Raji (cell line): ENCODE results near the gene NPM3.

Experiments
- POLR2A ChIP-seq: IDR thresholded peaks from 2 replicates; pipeline ENCODE4 v1.6.1; 2011; ENCODE audit warnings: low read depth, low read length, control low read depth; ENCODE audit not compliant: insufficient read depth

The NPM3 gene

DNA sequence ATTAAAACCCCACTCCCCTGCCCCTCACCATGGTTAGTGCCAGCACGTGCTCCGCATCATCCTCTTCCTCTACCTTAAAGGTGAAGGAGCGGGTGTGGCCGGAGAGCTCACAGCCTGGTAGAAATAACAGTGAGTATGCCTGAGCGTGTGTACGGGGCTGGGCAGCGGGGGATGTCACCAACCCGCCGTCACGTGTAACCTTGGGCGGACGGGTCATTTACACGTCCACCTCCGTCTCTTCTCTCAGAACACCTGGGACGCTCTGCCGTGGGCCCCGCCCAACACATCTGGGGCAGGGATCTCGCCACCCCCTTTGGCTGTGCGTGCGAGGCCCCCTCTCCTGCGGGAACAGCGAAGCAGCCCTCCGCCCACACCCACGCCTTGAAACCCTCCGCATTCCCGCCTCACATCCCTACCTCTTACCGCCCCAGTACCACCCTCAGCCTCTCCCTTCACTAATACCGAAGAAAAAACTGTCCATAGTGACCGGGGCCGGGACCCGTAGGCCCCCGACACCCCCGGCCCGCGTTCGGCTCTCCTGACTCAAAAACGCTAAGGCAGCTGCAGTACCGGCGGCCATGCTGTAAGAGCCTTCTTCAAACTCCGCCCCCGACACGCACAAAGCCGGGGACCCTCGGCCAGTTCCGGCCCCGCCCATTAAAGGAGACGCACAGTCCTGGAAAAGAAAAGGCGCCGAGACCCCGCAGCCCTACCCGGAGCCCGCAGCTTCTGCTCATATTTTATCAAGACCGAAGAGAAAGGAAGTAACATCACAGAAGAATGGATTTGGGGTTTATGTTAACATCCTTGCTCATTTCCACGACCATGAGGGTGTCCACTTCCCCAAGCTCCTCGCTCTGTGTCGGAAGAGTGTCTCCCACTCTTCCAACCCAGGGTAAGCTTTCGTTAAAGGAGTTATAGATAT is at the start of gene NPM3:
NPM3 (minus strand) TSS at position 636 of the 925 bp plus-strand sequence; CDS start at position 580, 56 bp downstream.
- peak; percentile 68 for TF ChIP-seq POLR2A

DNA sequence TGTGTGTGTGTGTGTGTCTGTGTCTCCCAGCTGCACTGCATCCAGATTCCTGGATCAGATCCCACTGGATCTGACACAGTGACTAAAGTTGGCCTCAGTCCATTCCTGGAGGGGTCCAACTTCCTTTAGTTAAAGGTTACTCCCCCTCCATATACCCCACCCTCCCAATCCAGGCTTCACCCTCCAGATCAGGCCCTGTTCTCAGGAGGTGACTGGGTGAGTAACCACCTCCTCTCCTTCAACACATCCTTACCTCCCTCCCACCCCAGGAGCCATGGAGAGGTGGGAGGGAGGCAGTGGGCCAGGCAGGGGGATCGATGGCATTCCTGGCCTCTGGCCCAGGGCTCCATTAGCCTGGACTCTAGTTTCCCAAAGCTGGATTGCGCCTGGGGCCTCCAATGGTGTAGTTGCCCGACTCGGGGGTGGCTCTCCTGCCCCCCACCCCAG is 49.1 kb upstream of the NPM3 start:
- TF ChIP-seq POLR2A, result no peak

GRCh38 chr10:101831169-101831811 is 48.0 kb upstream of the NPM3 start:
- no peak for TF ChIP-seq POLR2A

GRCh38 chr10:101830322-101831168 is 47.3 kb upstream of the NPM3 start:
- TF ChIP-seq POLR2A, result peak; percentile 24

DNA sequence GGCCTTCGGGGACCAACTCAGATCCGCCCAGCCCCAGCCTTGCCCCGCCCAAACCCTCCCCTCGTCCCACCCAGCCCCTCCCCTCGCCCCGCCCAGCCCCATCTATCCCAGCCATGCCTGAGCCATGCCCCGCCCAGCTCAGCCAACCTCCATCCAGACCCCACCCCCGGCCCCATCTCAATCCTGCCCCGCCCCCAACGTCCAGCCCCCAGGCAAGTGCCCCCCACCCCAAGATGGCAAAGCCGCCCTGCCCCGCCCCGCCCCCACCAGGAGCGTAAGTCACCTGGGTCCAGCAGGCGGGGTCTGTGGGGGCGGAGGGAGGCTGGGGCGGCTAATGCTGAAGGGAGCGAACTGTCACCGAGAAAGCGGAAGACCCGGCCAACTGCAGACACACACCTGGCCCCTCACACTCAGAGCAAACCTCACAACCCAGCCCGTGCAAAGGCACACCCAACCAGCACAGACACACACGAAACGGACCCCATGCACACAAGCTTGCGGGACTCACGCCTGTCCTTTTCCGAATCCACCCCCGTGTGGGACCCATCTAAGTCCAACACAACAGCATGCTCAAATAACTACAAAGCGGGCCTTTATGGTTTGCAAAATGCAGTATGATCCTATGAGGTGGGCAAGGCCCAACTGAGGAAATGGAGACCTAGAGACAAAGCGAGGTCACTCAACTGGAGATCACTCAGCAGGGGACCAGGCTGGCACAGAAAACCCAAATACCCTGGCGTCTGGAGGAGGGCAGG is 46.5 kb upstream of the NPM3 start:
- peak; percentile 50 for TF ChIP-seq POLR2A

- TF ChIP-seq POLR2A, result no peak
Measured at GRCh38 chr10:101828766-101829551, 45.7 kb upstream of the NPM3 start.

GRCh38 chr10:101827919-101828600 is 44.8 kb upstream of the NPM3 start:
- no peak for TF ChIP-seq POLR2A

DNA sequence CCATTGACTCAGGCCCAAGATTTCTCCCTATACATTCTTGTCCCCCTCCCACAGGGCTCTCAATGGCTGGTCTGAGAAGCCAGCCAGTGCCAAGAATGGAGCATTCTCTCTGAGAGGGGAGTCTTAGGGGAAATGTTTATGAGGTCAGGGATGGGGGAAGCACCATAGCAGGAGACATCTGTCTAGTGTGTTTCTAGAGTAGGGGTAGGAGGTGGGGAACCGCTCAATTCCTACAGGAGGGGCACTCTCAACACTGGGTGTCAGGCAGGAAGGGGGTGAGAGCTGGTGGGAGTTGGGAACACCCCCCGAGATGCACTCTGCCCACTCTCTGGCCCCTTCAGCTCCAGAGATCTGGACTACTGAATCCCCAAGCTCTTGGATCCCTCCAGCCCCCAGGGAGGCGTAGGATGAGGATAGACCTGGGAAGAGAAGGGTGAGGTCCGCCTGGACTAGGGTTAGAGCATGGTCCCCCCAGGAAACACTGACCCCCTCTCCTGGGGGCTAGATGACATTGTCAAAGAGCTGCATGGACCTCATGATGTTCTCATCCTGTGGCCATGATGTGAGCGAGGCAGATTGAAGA is 43.7 kb upstream of the NPM3 start:
- TF ChIP-seq POLR2A, result no peak

GRCh38 chr10:101824736-101825135 is 41.5 kb upstream of the NPM3 start:
- no peak for TF ChIP-seq POLR2A

- TF ChIP-seq POLR2A, result no peak; the same call in 1 of the 2 replicates
Measured at GRCh38 chr10:101818872-101819633, 35.8 kb upstream of the NPM3 start.

DNA sequence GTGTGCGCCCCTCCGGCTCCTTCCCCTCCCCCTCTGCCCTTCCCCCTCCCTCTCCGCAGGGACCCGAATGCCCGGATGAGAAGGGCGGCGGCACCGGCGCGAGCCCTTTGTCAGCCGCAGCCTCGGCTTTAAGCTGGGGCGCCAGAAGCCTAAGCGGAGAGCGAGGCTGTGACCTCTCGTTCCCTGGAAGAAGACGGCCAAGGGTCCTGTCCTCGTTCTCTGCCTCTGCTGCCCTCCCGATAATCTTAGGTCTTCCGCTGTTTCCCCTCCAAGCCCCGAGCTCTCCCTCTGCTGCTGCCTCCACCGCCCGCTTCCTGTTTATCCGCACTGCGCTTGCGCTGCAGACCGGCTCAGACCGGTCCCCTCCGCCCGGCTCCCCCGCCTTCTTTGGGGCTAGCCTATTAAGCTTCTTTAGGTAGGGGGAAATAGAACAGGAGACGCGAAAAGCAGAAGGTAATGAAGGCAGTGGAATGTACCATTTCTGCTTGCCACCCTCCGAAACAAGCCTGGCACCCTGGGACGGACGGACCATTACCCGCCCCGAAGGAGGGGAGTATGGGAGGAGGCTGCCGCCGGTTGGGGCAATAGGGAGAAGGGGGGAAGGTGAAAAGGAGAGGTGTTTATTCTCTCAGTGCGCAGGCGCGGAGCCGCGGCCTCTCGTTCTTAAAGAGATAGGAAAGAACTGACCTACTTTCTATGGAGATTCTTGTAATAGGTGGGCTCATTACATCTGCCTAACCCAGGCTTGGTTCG is 35.0 kb upstream of the NPM3 start, which contains the start of gene OGA:
OGA (minus strand) TSS at position 326 of the 753 bp plus-strand sequence. CDS start 422 bp downstream, outside the sequence.
- peak; percentile 83 for TF ChIP-seq POLR2A
